GM12878 (cell line): ENCODE data around the gene GPLD1. TPM values are rescaled to one million over a fixed set of nuclear protein-coding genes. Genes with fewer than 3 reads are reported as not detected.
A peak's percentile ranks its signal among the peaks of the same experiment; 100 is the strongest.
"Not testable (repeated sequence)": the region's sequence is repeated elsewhere in the genome, so short reads cannot be mapped to it uniquely, and the experiment has no call there.

Experiments used
- ATAC-seq: fragments of 200-7000 bp; cut with Tn5 transposase; 3 replicates; pipeline ENCODE4 v1.9.1; 2020; ENCODE audit warnings: mild to moderate bottlenecking, moderate library complexity
- BruUV-seq: library from RNA; stranded (reverse); fragments of 400-500 nt; replicated peaks from 2 replicates; lab custom pipeline; 2021; lab: Mats Ljungman, UMichigan
- CTCF ChIA-PET: fragments of 300-600 bp; sonication (Branson Sonifier 250); formaldehyde crosslinking; extraction: SDS; loops from one replicate; lab custom pipeline; 2021; ENCODE audit warnings: inconsistent platforms; lab: Yijun Ruan, JAX
- POLR2A ChIA-PET: fragments of 350-600 bp; formaldehyde crosslinking; extraction: SDS; loops from one replicate; lab custom pipeline; 2021; ENCODE audit warnings: inconsistent platforms; lab: Charles Lee
- RAD21 ChIA-PET: fragments of 300-600 bp; sonication (Branson Sonifier 250); formaldehyde crosslinking; loops from one replicate; lab custom pipeline; 2023; ENCODE audit warnings: antibody characterized with exemption; ENCODE audit not compliant: unreplicated experiment; lab: Charles Lee
- SMC1A ChIA-PET: fragments of 300-600 bp; sonication (Branson Sonifier 250); formaldehyde crosslinking; loops from one replicate; lab custom pipeline; 2023; ENCODE audit not compliant: unreplicated experiment, uncharacterized antibody; lab: Charles Lee
- DNase-seq: peaks from one replicate; pipeline ENCODE4 v3.0.0-alpha.2; 2011; ENCODE audit warnings: low read depth, low spot score
- FAIRE-seq: peaks from 3 replicates; lab custom pipeline; 2011; peaks lifted over from hg19 to GRCh38; lab: Jason Lieb, UNC
- H2AFZ ChIP-seq: 2 replicates; pipeline ENCODE4 v1.6.0; 2011; ENCODE audit warnings: low read depth, low read length, control low read depth; ENCODE audit not compliant: control insufficient read depth
- H3K27ac ChIP-seq: 2 replicates; pipeline ENCODE4 v1.5.1; 2011; ENCODE audit warnings: control low read depth; ENCODE audit not compliant: control insufficient read depth, insufficient read depth
- H3K27me3 ChIP-seq, 2 experiments: replicated peaks in 1 of 2; 2 replicates each; pipeline versions ENCODE4 v1.6.0 to v1.6.1; 2011; ENCODE audit warnings: low read length in 1 of 2; ENCODE audit not compliant: control insufficient read depth in 2 of 2, insufficient read depth in 2 of 2
- H3K36me3 ChIP-seq, 2 experiments: 2 replicates each; pipeline ENCODE4 v1.5.1; 2011; ENCODE audit warnings: low read length in 1 of 2; ENCODE audit not compliant: control insufficient read depth in 2 of 2, insufficient read depth in 2 of 2
- H3K4me1 ChIP-seq: 2 replicates; pipeline ENCODE4 v1.6.1; 2011; ENCODE audit warnings: mild to moderate bottlenecking, low read length, moderate library complexity, mixed read lengths; ENCODE audit not compliant: control insufficient read depth, insufficient read depth
- H3K4me2 ChIP-seq: 2 replicates; pipeline ENCODE4 v1.6.0; 2011; ENCODE audit warnings: control low read depth; ENCODE audit not compliant: control insufficient read depth, insufficient read depth
- H3K4me3 ChIP-seq: fragments of 200-600 bp; sonication (generic); 2 replicates; pipeline ENCODE4 v1.5.1; 2016
- H3K79me2 ChIP-seq: 2 replicates; pipeline ENCODE4 v1.6.0; 2011; ENCODE audit warnings: low read length; ENCODE audit not compliant: control insufficient read depth, insufficient read depth
- H3K9ac ChIP-seq: 2 replicates; pipeline ENCODE4 v1.8.0; 2011; ENCODE audit warnings: low read length, control low read depth, mixed read lengths; ENCODE audit not compliant: control insufficient read depth, insufficient read depth
- H3K9me3 ChIP-seq: replicated peaks from 3 replicates; pipeline ENCODE4 v1.5.1; 2011; ENCODE audit warnings: mild to moderate bottlenecking, low read length; ENCODE audit not compliant: control insufficient read depth, insufficient read depth
- H4K20me1 ChIP-seq: 2 replicates; pipeline ENCODE4 v1.6.0; 2011; ENCODE audit not compliant: control insufficient read depth, insufficient read depth
- RB1 ChIP-seq: fragments of 450-650 bp; formaldehyde crosslinking; IDR thresholded peaks from 2 replicates; pipeline ENCODE4 v1.6.1; 2017; ENCODE audit warnings: mild to moderate bottlenecking, borderline replicate concordance
- RUNX3 ChIP-seq: IDR thresholded peaks from 2 replicates; pipeline ENCODE4 v1.6.1; 2012; ENCODE audit warnings: low read length, inconsistent platforms
- WGBS: methylation state at CpG from one replicate; pipeline ENCODE4 v1.1.6; 2016; ENCODE audit warnings: low lambda C conversion rate; ENCODE audit not compliant: insufficient replicate concordance, insufficient coverage; ENCODE audit errors: missing lambda C conversion rate; 5-methylcytosine and 5-hydroxymethylcytosine counted together
- in situ Hi-C: fragments of 300-500 bp; cut with MboI; formaldehyde crosslinking; loops from 9 replicates; pipeline ENCODE4 v1.14.3; 2018; ENCODE audit warnings: mixed read lengths
- intact Hi-C: fragments of 100-400 bp; cut with micrococcal nuclease; formaldehyde crosslinking; loops from one replicate; pipeline ENCODE4 v1.14.2; 2022; ENCODE audit not compliant: unreplicated experiment
- polyA plus RNA-seq, 11 experiments: library from polyadenylated mRNA; depleted of rRNA in 4 of 11; unstranded in 6 of 11; stranded (reverse) in 5 of 11; fragments of >200 nt; fragmentation: Nextera tagmentation in 4 of 11; fragmentation: Illumina TruSeq in 1 of 11; extraction: Ambion mirVana in 4 of 11; extraction: Trizol in 1 of 11; gene quantifications; 1 replicate in 1 of 11; 2 replicates in 10 of 11; pipeline versions ENCODE4 v1.2.1 to v1.2.3, GENCODE V29; 2011 to 2016; ENCODE audit warnings: inconsistent platforms in 2 of 11, missing spikeins in 2 of 11, low read depth in 1 of 11
- total RNA-seq, 4 experiments: library from RNA; depleted of rRNA in 3 of 4; stranded (reverse); fragments of >200 nt in 3 of 4; fragmentation: Illumina TruSeq in 1 of 4; extraction: Trizol in 1 of 4; gene quantifications; 2 replicates each; pipeline versions ENCODE4 v1.2.1 to v1.2.3, GENCODE V29; 2013 to 2021

Gene GPLD1
- total and polyA plus RNA-seq, 10 of the 15 experiments (the other 5 are each of a cell fraction or from before 2014, with no cell fraction given): 0.04 to 1.0 (median 0.69) TPM

DNA sequence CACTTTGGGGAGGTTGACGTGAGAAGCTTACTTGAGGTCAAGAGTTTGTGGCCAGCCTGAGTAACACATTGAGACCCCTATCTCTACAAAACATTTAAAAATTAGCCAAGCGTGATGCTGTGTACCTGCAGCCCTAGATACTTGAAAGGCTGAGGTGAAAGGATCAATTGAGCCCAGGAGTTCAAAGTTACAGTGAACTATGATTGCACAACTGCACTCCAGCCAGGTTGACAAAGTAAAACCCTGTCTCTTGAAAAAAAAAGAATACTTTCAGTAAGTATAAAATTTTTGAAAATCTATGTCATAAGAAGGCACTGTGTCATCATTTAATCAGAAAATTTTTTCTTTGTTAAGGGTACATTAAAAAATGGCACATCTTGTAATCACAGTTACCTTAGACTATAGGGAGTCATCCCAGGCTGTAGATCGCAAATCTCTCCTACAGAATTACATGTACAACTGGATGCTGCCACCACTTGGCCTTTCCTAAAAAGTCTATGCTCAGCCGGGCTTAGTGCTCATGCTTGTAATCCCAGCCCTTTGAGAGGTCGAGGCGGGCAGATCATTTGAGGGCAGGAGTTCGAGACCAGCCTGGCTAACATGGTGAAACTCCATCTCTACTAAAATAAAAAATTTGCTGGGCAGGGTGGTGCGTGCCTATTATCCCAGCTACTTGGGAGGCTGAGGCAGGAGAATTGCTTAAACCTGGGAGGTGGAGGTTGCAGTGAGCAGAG is 103.7 kb downstream of the GPLD1 start:
- in situ Hi-C loops: no loop called here
- Histone ChIP-seq H3K4me1 (no peaks in the 10 kb centered on the region), H3K9ac (no peak overlapping the region), H3K4me3 (no peak overlapping the region), H3K36me3 (no peaks in the 10 kb centered on the region), H3K27ac (no peak overlapping the region), H2AFZ (no peak overlapping the region), H3K4me2 (no peak overlapping the region), H3K79me2 (no peaks in the 10 kb centered on the region), H3K27me3 (no peaks in the 10 kb centered on the region), H4K20me1 (no peaks in the 10 kb centered on the region), H3K9me3 (no peaks in the 10 kb centered on the region)
- FAIRE-seq (no peak), DNase-seq (no peak), ATAC-seq (peak; percentile 68)
- ChIA-PET CTCF (interaction anchor here (1.0 to 1.5 kb wide), 2 partner anchors 102 to 548 kb away, joined by 3 to 4 read pairs; no protein-coding TSS in a partner anchor), RAD21 (no interaction called here), POLR2A (no interaction called here), SMC1A (no interaction called here)
- BruUV-seq: no TSS peak
- intact Hi-C loops: no loop called here
- TF ChIP-seq RB1 (no peak), RUNX3 (peak; percentile 28; the same call in 1 of the 2 replicates)
- WGBS: 34% methylated on average over 8 of the region's 8 CpGs

DNA sequence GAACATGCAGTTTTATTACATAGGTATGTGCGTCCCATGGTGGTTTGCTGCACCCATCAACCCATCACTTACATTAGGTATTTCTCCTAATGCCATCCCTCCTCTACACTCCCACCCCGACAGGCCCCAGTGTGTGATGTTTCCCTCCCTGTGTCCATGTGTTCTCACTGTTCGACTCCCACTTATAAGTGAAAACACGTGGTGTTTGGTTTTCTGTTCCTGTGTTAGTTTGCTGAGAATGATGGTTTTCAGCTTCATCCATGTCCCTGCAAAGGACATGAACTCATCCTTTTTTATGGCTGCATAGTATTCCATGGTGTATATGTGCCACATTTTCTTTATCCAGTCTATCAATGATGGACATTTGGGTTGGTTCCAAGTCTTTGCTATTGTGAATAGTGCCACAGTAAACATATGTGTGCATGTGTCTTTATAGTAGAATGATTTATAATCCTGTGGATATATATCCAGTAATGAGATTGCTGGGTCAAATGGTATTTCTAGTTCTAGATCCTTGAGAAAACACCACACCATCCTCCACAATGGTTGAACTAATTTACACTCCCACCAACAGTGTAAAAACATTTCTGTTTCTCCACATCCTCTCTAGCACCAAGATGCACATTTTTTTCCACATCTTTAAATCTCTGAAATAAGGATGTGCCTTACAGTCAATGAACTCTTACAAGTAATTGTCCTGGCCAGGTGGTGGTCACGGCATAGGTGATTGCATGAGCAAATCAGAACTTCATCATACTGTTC is 104.8 kb downstream of the GPLD1 start:
- H3K4me2 ChIP-seq, H3K9me3 ChIP-seq, SMC1A ChIA-PET, POLR2A ChIA-PET, ATAC-seq, in situ Hi-C loops, RAD21 ChIA-PET, H3K27ac ChIP-seq, H3K79me2 ChIP-seq, H3K36me3 ChIP-seq, intact Hi-C loops, CTCF ChIA-PET, H4K20me1 ChIP-seq, BruUV-seq, H3K27me3 ChIP-seq, FAIRE-seq, H3K9ac ChIP-seq, H2AFZ ChIP-seq, H3K4me3 ChIP-seq, DNase-seq, H3K4me1 ChIP-seq: not testable (repeated sequence)
- WGBS: 72% methylated on average over 5 of the region's 5 CpGs

DNA sequence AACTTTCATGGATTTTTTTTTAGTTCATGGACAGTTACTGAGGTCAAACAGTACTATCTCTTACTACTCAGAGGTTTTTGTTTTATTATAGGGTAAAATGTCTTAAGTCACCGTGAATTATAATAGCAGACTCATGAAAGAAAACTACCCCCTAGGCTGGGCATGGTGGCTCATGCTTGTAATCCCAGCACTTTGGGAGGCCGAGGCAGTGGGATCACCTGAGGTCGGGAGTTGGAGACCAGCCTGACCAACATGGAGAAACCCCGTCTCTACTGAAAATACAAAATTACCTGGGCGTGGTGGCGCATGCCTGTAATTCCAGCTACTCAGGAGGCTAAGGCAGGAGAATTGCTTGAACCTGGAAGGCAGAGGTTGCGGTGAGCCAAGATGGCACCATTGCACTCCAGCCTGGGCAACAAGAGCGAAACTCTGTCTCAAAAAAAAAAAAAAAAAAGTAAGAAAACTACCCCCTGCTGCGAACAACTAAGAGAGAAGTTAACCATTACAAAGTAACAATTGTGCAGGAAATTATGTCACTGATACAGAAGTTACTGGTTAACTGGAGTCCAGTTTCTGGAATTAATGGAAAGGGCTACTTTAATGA is 106.4 kb downstream of the GPLD1 start:
- H3K27ac ChIP-seq, H3K4me3 ChIP-seq, H3K79me2 ChIP-seq, SMC1A ChIA-PET, BruUV-seq, FAIRE-seq, in situ Hi-C loops, H3K36me3 ChIP-seq, H3K4me2 ChIP-seq, RAD21 ChIA-PET, H4K20me1 ChIP-seq, H3K9ac ChIP-seq, DNase-seq, CTCF ChIA-PET, intact Hi-C loops, H3K4me1 ChIP-seq, H2AFZ ChIP-seq, H3K9me3 ChIP-seq, H3K27me3 ChIP-seq: not testable (repeated sequence)
- ATAC-seq: peak; percentile 60
- WGBS: 80% methylated on average over 8 of the region's 9 CpGs
- POLR2A ChIA-PET: interaction anchor here (0.6 kb wide), 1 partner anchor 587 kb away, joined by 10 read pairs; no protein-coding TSS in a partner anchor
